ENCODE measurements around the gene BMI1.
"Not testable (repeated sequence)": the region's sequence is repeated elsewhere in the genome, so short reads cannot be mapped to it uniquely, and the experiment has no call there.

BMI1 gene

DNA sequence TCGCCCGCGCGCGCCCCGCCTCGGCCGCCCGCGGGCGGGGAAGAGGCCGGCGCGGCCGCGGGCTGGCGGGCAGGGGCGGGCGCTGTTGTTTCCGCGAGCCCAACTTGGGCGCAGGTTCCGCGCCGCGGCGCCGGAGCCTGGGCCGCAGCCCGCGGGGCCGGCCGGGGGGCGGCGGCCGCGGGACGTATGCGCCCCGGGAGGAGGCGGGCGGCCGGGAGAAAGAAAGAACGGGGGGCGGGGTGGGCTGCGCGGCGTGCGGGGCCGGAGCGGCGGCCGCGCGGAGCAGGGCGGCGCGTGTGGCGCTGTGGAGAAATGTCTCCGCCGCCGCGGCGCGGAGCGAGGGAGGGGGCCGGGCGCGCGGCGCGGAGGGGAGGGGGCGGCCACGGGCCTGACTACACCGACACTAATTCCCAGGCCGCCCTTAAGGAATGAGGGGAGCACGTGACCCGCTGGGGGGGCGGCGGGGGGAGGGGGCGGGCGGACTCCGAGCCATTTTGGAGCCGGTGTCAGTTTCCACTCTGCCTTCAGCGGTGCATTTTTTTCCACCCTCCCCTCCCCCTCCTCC is at the start of gene BMI1:
TSS of gene BMI1 (plus strand) at position 509 of the 565 bp plus-strand sequence. CDS start 5,351 bp downstream, outside the sequence.
- peak; percentile 72 for DNase-seq (ENCODE audit: low read depth)

DNA sequence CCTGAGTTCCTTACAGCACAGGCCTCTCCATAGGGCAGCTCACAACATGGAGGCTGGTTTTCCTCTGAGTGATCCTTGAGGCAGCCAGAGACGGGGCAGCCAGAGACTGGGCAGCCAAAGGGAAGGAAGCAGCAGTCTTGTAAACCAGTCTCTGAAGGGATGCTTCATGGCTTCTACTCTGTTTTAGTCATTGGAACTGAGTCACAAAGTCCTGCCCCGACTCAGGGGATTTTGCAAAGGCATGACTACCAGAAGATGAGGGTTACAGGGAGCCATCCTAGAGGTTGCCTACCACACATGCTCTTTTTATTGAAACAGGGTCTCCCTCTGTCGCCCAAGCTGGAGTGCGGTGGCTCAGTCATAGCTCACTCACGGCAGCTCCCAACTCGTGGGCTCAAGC is 49.1 kb upstream of the BMI1 start:
- DNase-seq (ENCODE audit: low read depth) = no peak

DNA sequence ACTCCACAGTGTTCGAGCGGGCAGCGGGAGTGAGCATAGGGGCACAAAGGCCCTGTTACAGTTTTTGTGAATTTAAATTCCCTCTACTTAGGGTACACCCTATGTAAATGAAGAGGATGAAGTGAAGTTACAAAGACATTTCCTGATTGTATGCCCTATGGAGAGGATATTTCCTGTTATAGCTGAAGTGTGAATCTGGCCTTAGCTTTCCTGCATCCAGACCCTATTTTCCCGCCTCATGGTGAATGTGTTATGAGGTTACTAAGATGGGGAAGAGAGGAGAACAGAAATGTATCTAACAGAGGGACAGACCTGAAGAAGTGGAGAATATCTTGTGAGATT is 42.5 kb upstream of the BMI1 start:
- DNase-seq (ENCODE audit: low read depth) = no peak

DNA sequence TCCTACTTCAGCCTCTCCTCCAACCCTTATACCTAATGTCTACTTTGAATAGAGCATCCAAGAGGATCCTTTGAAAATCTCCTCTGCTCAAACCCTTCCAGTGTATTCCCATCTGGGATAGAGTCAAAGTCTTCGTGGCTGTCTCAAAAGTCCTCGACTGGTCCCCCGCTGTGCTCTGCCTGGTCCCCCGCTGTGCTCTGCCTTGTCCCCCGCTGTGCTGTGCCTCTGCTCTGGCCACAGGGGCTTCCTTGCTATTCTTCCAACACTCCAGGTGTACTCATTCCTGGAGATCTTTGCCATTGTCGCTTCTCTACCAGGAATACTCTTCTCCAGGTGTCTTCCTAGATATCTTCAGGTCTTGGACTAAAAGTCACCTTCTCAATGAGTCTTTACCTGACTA is 40.8 kb upstream of the BMI1 start:
- no peak for DNase-seq (ENCODE audit: low read depth)

DNA sequence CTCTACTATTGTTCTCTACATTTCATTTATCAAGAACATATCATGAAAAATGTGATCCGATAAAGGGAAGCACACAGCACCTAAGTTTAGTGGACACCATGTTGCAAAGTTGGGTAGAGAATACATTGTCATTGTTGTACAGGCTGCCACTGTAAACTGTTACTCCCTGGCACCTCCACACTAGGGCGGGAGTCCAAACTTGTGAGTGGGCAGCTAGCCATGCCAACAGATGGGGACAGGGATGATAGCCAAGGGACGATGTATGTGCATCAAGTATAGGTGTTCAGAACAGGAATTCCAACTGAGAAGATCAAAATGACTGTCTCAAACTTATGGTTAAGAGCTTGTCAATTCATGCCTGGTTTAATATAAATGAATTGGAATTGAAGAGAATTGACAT is 35.8 kb upstream of the BMI1 start:
- DNase-seq (ENCODE audit: low read depth) = no peak

DNA sequence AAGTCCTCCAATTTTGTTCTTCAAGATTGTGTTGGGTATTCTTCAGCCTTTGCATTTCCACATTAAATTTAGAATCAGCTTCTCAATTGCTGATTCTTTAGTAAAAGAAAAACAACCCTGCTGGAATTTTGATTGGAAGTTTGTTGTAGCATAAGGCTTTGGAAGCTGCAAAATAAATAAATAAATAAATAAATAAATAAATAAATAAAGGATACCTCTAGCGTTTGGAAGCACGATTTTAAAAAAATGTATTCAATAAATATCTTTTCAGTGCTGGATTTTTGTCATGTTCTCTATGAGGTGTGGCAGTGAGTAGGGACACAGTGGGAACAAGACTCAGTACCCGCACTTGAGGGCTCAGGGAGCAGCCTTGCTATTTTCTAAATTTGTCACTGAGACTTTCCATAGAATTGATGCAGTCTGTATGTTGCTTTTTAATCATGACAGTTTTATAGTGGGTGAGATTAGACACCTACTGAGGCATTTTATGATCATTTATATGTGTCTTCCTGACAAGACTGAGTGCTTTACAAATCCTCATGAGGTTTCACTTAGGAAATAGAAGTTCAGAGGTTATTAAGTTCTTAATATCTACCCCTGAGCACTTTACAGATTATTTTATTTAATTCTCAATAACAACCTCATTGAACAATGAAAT is 27.0 kb upstream of the BMI1 start:
- no peak for DNase-seq (ENCODE audit: low read depth)

DNA sequence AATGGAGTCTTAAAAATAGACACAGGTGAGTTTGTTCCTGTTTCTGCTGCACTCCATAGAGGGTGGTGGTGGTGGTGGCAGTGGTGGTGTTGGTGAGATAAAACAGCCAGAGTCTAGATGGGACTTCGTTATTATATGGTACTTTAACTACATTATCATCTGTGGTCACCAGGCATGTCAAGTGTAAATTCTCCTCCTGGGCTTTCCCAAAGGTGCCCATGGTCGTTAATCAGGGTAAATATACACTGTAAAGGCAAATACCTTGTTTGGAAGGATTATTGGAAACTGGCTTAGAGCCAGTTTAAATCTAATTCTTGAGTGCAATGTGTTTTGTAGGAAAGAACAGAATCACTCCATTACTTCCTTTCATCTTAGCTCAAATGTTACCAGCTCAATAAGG is 26.2 kb upstream of the BMI1 start:
- no peak for DNase-seq (ENCODE audit: low read depth)

DNA sequence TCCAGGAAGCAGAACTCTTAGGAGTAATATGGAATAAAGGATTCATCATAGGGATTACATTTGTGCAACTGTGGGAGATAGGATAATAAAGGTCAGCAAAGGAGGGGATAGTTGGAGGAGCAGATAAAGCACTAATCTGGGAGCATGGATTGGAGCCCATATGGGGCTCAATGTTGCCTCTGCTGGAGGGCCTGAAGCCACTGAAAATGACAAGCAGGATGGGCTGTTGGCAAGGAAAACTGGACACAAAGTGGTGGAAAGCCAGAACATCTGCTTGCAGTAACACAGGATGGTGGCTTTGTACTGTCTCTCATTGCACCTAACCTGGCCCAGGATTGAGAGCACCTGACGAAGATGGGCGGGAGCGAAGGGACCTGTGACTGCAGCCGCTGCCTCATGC is 19.7 kb upstream of the BMI1 start:
- DNase-seq (ENCODE audit: low read depth) = no peak

DNA sequence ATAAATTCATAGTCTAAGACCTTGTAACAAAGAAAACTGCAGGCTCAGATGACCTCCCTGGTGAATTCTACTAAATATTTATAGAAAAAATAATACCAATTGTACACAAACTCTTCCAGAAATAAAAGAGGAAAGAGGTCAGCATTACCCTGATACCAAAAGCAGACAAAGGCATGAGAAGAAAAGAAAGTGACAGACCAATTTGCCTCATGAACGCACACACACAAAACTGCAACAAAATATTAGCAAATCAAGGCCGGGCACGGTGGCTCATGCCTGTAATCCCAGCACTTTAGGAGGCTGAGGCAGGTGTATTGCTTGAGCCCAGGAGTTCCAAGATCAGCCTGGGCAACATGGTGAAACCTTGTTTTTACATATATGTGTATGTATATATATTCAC is 17.4 kb upstream of the BMI1 start:
- no peak for DNase-seq (ENCODE audit: low read depth)

DNA sequence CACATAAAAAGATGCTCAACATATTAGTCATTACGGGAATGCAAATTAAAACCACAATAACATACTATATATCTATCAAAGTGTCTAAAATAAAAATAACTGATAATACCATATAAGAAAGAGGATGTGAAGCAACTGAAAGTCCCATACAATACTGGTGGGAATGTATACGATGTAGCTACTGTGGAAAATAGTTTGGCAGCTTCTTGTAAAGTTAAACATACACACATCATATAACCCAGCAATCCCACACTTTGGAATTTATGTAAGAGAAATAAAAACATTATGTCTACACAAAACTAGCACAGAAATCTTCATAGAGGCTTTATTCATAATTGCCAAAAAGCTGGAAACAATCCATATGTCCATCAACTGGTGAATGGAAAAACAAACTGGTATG is 15.2 kb upstream of the BMI1 start:
- peak; percentile 23 for DNase-seq (ENCODE audit: low read depth)

DNA sequence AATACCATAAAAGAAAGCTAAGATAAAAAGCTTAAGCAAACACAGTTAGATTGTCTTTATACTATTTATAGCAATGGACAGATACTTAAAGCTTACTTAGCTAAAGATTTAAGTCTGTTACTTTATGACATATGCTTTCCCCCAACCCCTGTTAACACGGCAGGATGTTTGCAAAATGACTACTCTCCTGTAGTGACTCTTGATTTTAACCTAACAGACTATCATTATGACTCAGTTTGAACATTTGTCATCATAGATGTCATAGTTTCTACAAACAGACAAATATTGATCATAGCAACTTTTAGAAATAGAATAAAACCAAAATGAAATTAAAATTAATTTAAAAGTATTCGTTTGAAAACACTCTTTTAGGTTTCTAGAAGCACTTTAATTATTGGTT is 12.5 kb upstream of the BMI1 start:
- DNase-seq (ENCODE audit: low read depth) = no peak

DNA sequence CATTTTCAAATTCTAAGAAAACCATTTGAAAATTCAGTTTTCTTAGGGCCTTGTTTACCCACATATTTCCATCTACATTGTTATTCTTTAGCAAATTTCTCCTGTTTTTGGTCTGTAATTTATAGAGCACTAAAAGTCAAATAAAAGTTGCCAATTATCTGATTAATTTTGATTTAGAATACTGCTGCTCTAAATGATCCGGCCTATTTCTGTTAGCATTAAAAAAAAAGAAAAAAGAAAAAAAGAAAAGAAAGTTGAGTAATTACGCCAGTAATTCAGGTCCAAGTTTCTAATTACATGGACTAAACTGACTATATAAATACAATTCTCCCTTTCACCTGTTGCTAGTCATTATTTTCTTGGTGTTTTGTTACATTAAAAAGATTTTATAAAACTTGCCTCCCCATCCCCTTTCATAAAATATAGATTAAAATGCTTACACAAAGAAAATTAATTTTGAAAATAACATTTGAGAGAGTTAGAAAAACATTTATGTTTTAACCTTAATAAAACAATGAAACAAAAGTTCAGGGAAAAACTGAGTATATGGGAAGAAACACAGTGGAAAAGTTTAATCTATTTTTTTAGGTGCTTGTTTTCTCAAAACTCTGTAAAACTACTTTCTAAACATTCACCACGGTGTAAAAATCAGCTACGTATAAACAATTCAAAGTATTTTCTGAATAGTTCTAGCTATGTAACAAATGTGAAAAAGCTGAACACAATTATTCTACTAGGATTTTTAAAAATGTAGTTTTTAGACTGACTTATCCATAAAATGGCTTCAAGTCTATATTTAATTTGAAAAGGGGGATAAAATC is 11.5 kb upstream of the BMI1 start:
- no peak for DNase-seq (ENCODE audit: low read depth)

DNA sequence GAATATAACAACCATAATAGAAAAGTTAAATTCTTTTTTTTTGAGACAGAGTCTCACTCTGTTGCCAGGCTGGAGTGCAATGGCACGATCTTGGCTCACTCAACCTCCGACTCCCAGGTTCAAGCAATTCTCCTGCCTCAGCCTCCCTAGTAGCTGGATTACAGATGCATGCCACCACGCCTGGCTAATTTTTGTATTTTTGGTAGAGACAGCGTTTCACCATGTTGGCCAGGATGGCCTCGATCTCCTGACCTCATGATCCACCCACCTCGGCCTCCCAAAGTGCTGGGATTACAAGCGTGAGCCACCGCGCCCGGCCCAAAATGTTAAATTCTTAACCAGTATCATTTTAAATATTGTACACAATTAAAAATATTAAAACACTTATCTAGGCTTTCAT is 10.9 kb upstream of the BMI1 start:
- DNase-seq (ENCODE audit: low read depth) = not testable (repeated sequence)

DNA sequence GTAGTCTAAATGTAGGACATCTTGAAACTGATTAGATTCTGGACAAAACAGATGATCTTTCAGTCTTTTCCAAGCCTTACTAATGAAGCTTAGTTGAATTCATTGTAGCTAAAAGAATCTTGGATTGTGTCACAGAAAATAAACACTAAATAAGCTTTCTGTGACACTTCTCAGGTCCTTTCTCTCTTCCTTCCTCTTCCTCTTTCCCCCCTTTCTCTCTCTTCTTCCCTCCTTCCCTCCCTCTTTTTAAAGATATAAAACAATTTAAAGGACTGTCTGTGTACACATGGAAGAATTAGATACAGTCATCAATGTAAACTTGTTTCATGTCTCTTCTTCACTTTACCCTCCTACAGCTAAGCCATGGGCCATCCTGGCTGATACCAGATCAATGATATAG is 10.0 kb upstream of the BMI1 start:
- no peak for DNase-seq (ENCODE audit: low read depth)

DNA sequence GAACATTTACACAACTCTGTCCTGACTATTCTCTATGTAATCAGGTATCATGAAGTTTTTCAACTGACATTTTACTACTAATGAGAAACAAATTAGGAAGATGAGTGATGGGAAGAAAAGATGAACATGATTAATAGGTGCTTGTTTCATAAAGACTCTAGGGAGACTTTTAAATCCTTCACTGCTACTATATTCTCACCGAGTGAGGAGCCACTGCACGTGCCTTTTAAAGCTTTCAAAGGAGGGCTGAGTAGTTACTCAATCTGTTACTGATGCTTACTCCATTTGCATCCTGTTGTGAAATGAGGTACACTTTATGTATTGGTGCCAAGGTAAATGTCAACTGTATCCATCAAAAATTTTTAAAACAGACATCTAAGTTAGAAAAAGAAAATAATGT is 6.0 kb upstream of the BMI1 start:
- DNase-seq (ENCODE audit: low read depth) = no peak

DNA sequence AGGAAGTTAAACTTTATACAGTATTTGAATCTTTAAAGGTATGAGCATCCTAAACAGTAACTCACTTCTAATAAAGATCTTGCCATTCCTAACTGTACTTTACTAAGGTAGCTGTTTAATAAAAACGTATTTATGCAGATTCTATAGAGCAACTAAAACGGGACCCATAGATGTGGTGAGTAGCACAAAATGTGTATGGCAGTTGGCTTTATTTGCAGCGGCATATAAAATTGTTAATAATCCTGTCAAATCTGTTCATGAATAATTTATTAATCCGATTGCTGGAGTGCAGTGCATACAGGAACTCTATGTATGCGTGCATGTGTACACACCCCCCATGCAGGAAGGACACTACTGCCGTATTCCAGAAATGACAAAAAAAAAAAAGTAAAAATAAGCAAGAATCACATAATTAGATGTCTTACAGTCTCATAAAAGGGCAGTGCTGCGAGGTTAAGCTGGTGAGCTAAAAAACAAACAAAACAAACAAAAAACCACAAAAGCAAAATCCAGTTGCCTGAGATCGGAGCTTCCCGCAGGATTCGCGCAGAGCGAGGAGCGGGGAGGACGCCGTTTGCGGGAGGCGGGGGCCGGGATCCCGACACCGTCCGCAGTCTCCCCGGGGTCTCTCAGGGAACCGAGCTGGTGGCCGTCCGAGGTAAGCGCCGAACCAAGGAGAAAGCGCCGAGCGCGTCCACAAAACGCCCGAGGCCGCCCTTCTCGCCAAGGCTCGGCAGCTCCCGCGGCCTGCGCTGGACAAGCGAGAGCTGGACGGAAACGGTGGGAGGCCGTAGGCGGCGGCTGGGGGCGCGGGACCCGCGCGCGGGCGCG is 5.2 kb upstream of the BMI1 start:
- no peak for DNase-seq (ENCODE audit: low read depth)

DNA sequence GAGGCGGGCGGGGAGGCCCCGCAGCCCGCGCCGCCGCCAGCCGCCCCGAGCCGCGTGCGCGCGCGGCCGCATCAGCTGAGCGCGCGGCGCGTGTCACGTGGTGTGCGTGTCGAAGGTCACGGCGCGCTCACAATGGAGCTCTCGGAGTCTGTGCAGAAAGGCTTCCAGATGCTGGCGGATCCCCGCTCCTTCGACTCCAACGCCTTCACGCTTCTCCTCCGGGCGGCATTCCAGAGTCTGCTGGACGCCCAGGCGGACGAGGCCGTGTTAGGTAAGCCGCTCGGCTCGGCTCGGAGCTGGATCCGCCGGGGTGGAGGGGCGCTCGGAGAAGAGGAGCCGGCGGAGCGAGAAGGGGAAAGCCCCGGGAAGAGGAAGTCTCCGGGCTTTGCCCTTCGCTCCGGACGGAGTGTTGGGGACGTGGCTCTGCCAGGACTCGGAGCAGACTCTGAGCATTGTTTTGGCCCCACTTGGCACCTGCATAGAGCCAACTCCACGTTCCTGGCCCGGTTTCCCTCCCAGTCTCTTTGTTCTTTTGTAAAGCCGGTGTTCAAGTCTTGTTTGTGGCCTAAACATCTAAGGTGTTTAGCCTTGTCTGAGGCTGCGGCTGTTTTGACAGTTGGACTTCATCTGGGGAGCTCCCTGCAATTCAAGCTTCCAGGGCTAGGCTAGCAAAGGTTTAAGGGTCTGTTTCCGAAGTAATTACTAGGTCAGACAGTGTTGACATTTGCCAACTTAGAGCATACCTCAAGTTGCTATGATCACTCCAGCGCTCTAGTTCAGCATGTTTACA is 4.4 kb upstream of the BMI1 start, which contains the start of gene COMMD3:
TSS of gene COMMD3 (plus strand) at position 103 of the 790 bp plus-strand sequence. CDS start at position 133, 30 bp downstream.
- DNase-seq (ENCODE audit: low read depth) = peak; percentile 84

DNA sequence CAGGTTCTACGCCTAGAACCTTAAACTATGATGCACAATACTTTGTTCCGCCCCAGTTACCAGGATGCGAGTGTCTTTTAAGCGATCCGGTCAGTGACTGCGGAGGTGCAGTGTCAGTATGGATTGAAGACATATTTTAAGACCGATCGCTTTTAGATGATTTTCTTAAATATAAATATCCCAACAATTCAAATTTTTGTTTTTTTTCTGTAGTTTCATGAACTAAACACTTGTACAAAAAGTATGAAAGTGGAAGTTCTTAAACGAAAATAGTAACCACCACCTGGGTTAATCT is 3.9 kb upstream of the BMI1 start:
- DNase-seq (ENCODE audit: low read depth) = no peak

DNA sequence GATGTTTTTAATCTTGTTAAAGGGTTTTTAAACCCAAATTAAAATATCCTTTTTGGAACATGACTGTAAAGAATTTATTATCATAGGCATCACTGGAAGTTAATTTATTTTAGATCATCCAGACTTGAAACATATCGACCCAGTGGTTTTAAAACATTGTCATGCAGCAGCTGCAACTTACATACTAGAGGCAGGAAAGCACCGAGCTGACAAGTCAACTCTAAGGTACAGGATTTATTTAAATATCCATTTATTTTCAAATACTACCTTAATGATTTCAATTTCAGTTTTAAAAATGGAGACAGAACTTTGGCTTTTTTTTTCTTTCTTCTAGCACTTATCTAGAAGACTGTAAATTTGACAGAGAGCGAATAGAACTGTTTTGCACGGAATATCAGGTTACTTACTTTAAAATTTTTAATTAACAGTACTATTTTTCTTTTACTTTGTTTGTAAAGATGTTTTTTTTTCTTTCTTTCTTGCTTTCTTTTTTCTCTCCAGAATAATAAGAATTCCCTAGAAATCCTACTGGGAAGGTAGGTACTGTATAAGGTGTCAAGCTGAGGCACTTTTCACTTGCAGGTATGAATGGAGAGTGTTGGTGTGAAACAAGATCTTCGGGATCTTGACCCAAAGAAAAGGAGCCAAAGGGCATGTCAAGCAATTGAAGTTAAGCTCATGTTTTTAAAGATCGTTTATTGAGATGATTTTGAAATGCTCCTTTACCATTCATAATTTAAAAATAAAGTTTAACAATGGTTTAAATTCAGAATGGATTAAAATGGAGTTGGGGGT is 2.9 kb upstream of the BMI1 start:
- no peak for DNase-seq (ENCODE audit: low read depth)

DNA sequence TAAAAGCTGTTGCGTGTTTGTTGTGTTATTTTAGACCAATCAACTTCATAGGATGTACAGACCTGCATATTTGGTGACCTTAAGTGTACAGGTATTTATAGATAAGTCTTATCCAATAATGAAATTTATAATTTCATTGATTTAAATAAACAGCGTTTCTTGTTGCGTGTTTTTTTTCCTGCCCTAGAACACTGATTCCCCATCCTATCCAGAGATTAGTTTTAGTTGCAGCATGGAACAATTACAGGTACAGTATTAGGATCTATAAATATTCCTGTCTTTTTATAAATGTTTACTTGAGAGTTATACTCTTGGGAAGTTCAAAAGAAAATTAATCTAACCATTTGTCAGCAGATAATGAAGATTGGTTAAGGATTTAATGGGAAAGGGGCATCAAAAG is 2.1 kb upstream of the BMI1 start:
- no peak for DNase-seq (ENCODE audit: low read depth)

DNA sequence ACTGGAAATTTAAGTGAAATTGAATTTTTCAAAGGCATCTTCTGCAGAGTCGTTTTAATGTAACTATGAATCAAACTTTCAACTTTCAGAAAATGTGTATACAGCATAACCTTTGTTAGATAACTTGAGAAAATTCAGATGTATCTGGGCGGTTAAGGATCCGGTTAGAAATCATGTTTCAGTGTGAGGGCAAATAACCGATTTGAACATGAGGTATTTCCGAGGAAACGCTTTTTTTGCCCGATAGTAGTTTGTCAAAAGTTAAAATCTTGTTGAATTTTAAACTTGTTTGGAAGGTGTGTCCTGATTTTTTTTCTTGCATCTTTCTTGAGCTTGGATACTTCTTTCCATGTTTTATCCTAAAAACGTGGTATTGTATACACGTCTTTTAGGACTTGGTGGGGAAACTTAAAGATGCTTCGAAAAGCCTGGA is 1.3 kb upstream of the BMI1 start:
- DNase-seq (ENCODE audit: low read depth) = no peak
